Measurements from ENCODE around the gene FNBP1. TPM values are rescaled to one million over a fixed set of nuclear protein-coding genes. Genes with fewer than 3 reads are reported as not detected.

FNBP1 gene
- 198 TPM in 2 replicates for total RNA-seq

- intact Hi-C loops (cut with micrococcal nuclease) = loop anchor here (2.0 kb wide), 1 partner anchor 158 kb away; no protein-coding TSS in a partner anchor
Measured at GRCh38 chr9:130042885-130043653, at the start of gene FNBP1. Gene FNBP1, minus strand, starts transcription at chr9:130043189. Its CDS starts 214 bp downstream, at chr9:130042975.

- intact Hi-C loops (cut with micrococcal nuclease) = no loop called here
Measured at GRCh38 chr9:130090915-130091314, 47.9 kb upstream of the FNBP1 start.

- intact Hi-C loops (cut with micrococcal nuclease) = no loop called here
Measured at GRCh38 chr9:130089141-130089540, 46.2 kb upstream of the FNBP1 start.

- intact Hi-C loops (cut with micrococcal nuclease) = no loop called here
Measured at GRCh38 chr9:130088051-130088450, 45.1 kb upstream of the FNBP1 start.

GRCh38 chr9:130084337-130084736 lies 41.3 kb upstream of the FNBP1 start:
- intact Hi-C loops (cut with micrococcal nuclease) = no loop called here

GRCh38 chr9:130078547-130078946 lies 35.6 kb upstream of the FNBP1 start:
- intact Hi-C loops (cut with micrococcal nuclease) = no loop called here

- intact Hi-C loops (cut with micrococcal nuclease) = no loop called here
Measured at GRCh38 chr9:130073373-130073772, 30.4 kb upstream of the FNBP1 start.

GRCh38 chr9:130072515-130073235 lies 29.7 kb upstream of the FNBP1 start:
- intact Hi-C loops (cut with micrococcal nuclease) = no loop called here

- intact Hi-C loops (cut with micrococcal nuclease) = no loop called here
Measured at GRCh38 chr9:130069048-130069447, 26.1 kb upstream of the FNBP1 start.

- intact Hi-C loops (cut with micrococcal nuclease) = no loop called here
Measured at GRCh38 chr9:130064621-130065020, 21.6 kb upstream of the FNBP1 start.

- intact Hi-C loops (cut with micrococcal nuclease) = no loop called here
Measured at GRCh38 chr9:130062750-130063149, 19.8 kb upstream of the FNBP1 start.

- intact Hi-C loops (cut with micrococcal nuclease) = no loop called here
Measured at GRCh38 chr9:130060296-130060695, 17.3 kb upstream of the FNBP1 start.

- intact Hi-C loops (cut with micrococcal nuclease) = no loop called here
Measured at GRCh38 chr9:130058887-130059286, 15.9 kb upstream of the FNBP1 start.

GRCh38 chr9:130058154-130058553 lies 15.2 kb upstream of the FNBP1 start:
- intact Hi-C loops (cut with micrococcal nuclease) = no loop called here

- intact Hi-C loops (cut with micrococcal nuclease) = no loop called here
Measured at GRCh38 chr9:130054820-130055219, 11.8 kb upstream of the FNBP1 start.

GRCh38 chr9:130054325-130054786 lies 11.4 kb upstream of the FNBP1 start:
- intact Hi-C loops (cut with micrococcal nuclease) = no loop called here

GRCh38 chr9:130053504-130054324 lies 10.7 kb upstream of the FNBP1 start, which contains the start of gene GPR107:
Gene GPR107, plus strand, starts transcription at chr9:130053906. Its CDS starts 27 bp downstream, at chr9:130053933.
- intact Hi-C loops (cut with micrococcal nuclease) = loop anchor here (1.0 kb wide), 2 partner anchors 8 to 168 kb away; no protein-coding TSS in a partner anchor

GRCh38 chr9:130053109-130053503 lies 10.1 kb upstream of the FNBP1 start:
- intact Hi-C loops (cut with micrococcal nuclease) = loop anchor here (1.0 kb wide), 2 partner anchors 8 to 168 kb away; no protein-coding TSS in a partner anchor

GRCh38 chr9:130051855-130052254 lies 8.9 kb upstream of the FNBP1 start:
- intact Hi-C loops (cut with micrococcal nuclease) = no loop called here

GRCh38 chr9:130050462-130050861 lies 7.5 kb upstream of the FNBP1 start:
- intact Hi-C loops (cut with micrococcal nuclease) = no loop called here

Data from T-helper 2 cell treated with Interferon-gamma antibody and Interleukin-4, amounts not matched to agents 100 ng/mL and 5 ng/mL, for 36 hours (primary cell).